ENCODE results near the gene PPP2R5E. TPM values are rescaled to one million over a fixed set of nuclear protein-coding genes. Genes with fewer than 3 reads are reported as not detected.

The PPP2R5E gene
- total RNA-seq, 1 donor from 2014 or later, result 72.0 TPM

GRCh38 chr14:63404906-63405305 lies 138.3 kb downstream of the PPP2R5E start:
- H3K79me2 ChIP-seq (ENCODE audit: low read depth), result peaks cover 46% of the 10 kb centered on the region
- no peak overlapping the region for H3K9ac ChIP-seq
- no peak overlapping the region for H2AFZ ChIP-seq (replicated peaks)
- peak overlapping the region; percentile 22 for H3K27ac ChIP-seq
- H4K20me1 ChIP-seq (ENCODE audit: low read depth), result peaks cover 10% of the 10 kb centered on the region
- no peak overlapping the region for H3K4me3 Mint-ChIP-seq
- H3K36me3 ChIP-seq, result no peaks in the 10 kb centered on the region
- H3K4me2 ChIP-seq, result no peak overlapping the region
- no peak overlapping the region for H3K27ac Mint-ChIP-seq
- H3K4me1 Mint-ChIP-seq, result no peaks in the 10 kb centered on the region
- H3F3A ChIP-seq (ENCODE audit: low read depth), result no peaks in the 10 kb centered on the region
- no peaks in the 10 kb centered on the region for H3K9me3 ChIP-seq (ENCODE audit: low read depth)
- no peak overlapping the region for H3K4me3 ChIP-seq
- H3K27me3 ChIP-seq, result no peaks in the 10 kb centered on the region
- DNase-seq (ENCODE audit: low spot score), result no peak
- TF ChIP-seq CTCF (IDR thresholded peaks at IDR 0.05) (no peak), EZH2phosphoT487 (IDR thresholded peaks at IDR 0.05) (no peak), EZH2 (IDR thresholded peaks at IDR 0.05) (no peak)
- no peaks in the 10 kb centered on the region for H3K27me3 Mint-ChIP-seq (ENCODE audit: insufficient read depth, low read depth)
- H3K4me1 ChIP-seq, result peaks cover 5% of the 10 kb centered on the region
- no peaks in the 10 kb centered on the region for H3K9me3 Mint-ChIP-seq
- H3K36me3 Mint-ChIP-seq, result peaks cover 14% of the 10 kb centered on the region

- Histone ChIP-seq H3K4me1 (peaks cover 5% of the 10 kb centered on the region), H2AFZ (replicated peaks) (no peak overlapping the region), H3K36me3 (peaks cover under 1% of the 10 kb centered on the region), H3K27me3 (no peaks in the 10 kb centered on the region), H3F3A (ENCODE audit: low read depth) (no peaks in the 10 kb centered on the region), H4K20me1 (ENCODE audit: low read depth) (peaks cover 10% of the 10 kb centered on the region), H3K9me3 (ENCODE audit: low read depth) (no peaks in the 10 kb centered on the region), H3K4me3 (no peak overlapping the region), H3K4me2 (no peak overlapping the region), H3K79me2 (ENCODE audit: low read depth) (peaks cover 61% of the 10 kb centered on the region), H3K9ac (no peak overlapping the region), H3K27ac (no peak overlapping the region)
- Mint-ChIP-seq H3K36me3 (peaks cover 21% of the 10 kb centered on the region), H3K4me3 (no peak overlapping the region), H3K27me3 (ENCODE audit: insufficient read depth, low read depth) (no peaks in the 10 kb centered on the region), H3K4me1 (no peaks in the 10 kb centered on the region), H3K9me3 (peaks cover 5% of the 10 kb centered on the region), H3K27ac (no peak overlapping the region)
- TF ChIP-seq CTCF (IDR thresholded peaks at IDR 0.05), result no peak
- no peak for TF ChIP-seq EZH2phosphoT487 (IDR thresholded peaks at IDR 0.05)
- TF ChIP-seq EZH2 (IDR thresholded peaks at IDR 0.05), result no peak
- no peak for DNase-seq (ENCODE audit: low spot score)
These were observed 141.5 kb downstream of the PPP2R5E start for GRCh38 chr14:63401646-63402045.

- no peak overlapping the region for H3K9ac ChIP-seq
- no peaks in the 10 kb centered on the region for H3K27me3 ChIP-seq
- Mint-ChIP-seq H3K4me1 (peaks cover 2% of the 10 kb centered on the region), H3K36me3 (peaks cover 27% of the 10 kb centered on the region), H3K27me3 (ENCODE audit: insufficient read depth, low read depth) (peaks cover 3% of the 10 kb centered on the region), H3K4me3 (no peak overlapping the region), H3K27ac (no peak overlapping the region), H3K9me3 (peaks cover 5% of the 10 kb centered on the region)
- no peaks in the 10 kb centered on the region for H3K4me1 ChIP-seq
- no peak for TF ChIP-seq CTCF (IDR thresholded peaks at IDR 0.05)
- no peak for TF ChIP-seq EZH2phosphoT487 (IDR thresholded peaks at IDR 0.05)
- no peak for TF ChIP-seq EZH2 (IDR thresholded peaks at IDR 0.05)
- H3K4me3 ChIP-seq, result no peak overlapping the region
- H3K36me3 ChIP-seq, result peaks cover 3% of the 10 kb centered on the region
- no peaks in the 10 kb centered on the region for H3K9me3 ChIP-seq (ENCODE audit: low read depth)
- peaks cover 53% of the 10 kb centered on the region for H3K79me2 ChIP-seq (ENCODE audit: low read depth)
- no peak overlapping the region for H2AFZ ChIP-seq (replicated peaks)
- no peak for DNase-seq (ENCODE audit: low spot score)
- H4K20me1 ChIP-seq (ENCODE audit: low read depth), result peaks cover 5% of the 10 kb centered on the region
- no peaks in the 10 kb centered on the region for H3F3A ChIP-seq (ENCODE audit: low read depth)
- no peak overlapping the region for H3K27ac ChIP-seq
- no peak overlapping the region for H3K4me2 ChIP-seq
These were observed 144.2 kb downstream of the PPP2R5E start for GRCh38 chr14:63398952-63399351.
